SU-DHL-6 (cell line): ENCODE results near the gene EYA3.

ENCODE experiments used
- H2AFZ ChIP-seq: fragments of 200-600 bp; sonication (generic); 2 replicates; pipeline ENCODE4 v1.6.1; 2014; ENCODE audit warnings: low read depth, mild to moderate bottlenecking, moderate library complexity, mixed read lengths, antibody characterized with exemption, low read length; ENCODE audit not compliant: severe bottlenecking
- H3F3A ChIP-seq: fragments of 200-600 bp; shearing (Covaris generic); 2 replicates; pipeline ENCODE4 v1.6.0; 2016; ENCODE audit warnings: antibody characterized with exemption, mild to moderate bottlenecking; ENCODE audit not compliant: insufficient read depth
- H3K27ac ChIP-seq: fragments of 200-600 bp; sonication (generic); 2 replicates; pipeline ENCODE4 v1.5.1; 2016; ENCODE audit warnings: low read depth, mild to moderate bottlenecking, low read length, moderate library complexity, mixed read lengths
- H3K27me3 ChIP-seq: fragments of 200-600 bp; sonication (generic), shearing (Covaris generic); 2 replicates; pipeline ENCODE4 v1.6.0; 2014; ENCODE audit warnings: mild to moderate bottlenecking, low read length
- H3K36me3 ChIP-seq: fragments of 200-600 bp; sonication (generic); 2 replicates; pipeline ENCODE4 v1.6.1; 2014; ENCODE audit warnings: mild to moderate bottlenecking, low read length, mixed read lengths
- H3K4me2 ChIP-seq: fragments of 300-600, 200-600 bp; shearing (Covaris generic), sonication (generic); 2 replicates; pipeline ENCODE4 v1.6.0; 2014; ENCODE audit warnings: low read length, low read depth, mild to moderate bottlenecking; ENCODE audit not compliant: poor library complexity, severe bottlenecking
- H3K4me3 ChIP-seq: fragments of 200-600 bp; sonication (generic); 2 replicates; pipeline ENCODE4 v1.5.1; 2014; ENCODE audit warnings: antibody characterized with exemption, low read length, mild to moderate bottlenecking, mixed read lengths; ENCODE audit not compliant: insufficient read depth, poor library complexity, severe bottlenecking
- H3K79me2 ChIP-seq: fragments of 200-600 bp; sonication (generic); 2 replicates; pipeline ENCODE4 v1.6.1; 2014; ENCODE audit warnings: mild to moderate bottlenecking, low read length, moderate library complexity; ENCODE audit not compliant: insufficient read depth
- H3K9ac ChIP-seq: fragments of 200-600 bp; sonication (generic); 2 replicates; pipeline ENCODE4 v1.7.0; 2014; ENCODE audit warnings: mild to moderate bottlenecking, low read length
- H3K9me2 ChIP-seq: fragments of 200-600 bp; sonication (generic); replicated peaks from 2 replicates; pipeline ENCODE4 v1.6.1; 2014; ENCODE audit warnings: low read length; ENCODE audit not compliant: insufficient read depth
- H3K9me3 ChIP-seq: fragments of 200-600 bp; sonication (generic); 2 replicates; pipeline ENCODE4 v1.6.1; 2014; ENCODE audit warnings: low read length, mixed read lengths; ENCODE audit not compliant: insufficient read depth
- H4K20me1 ChIP-seq: fragments of 200-600 bp; sonication (generic); 2 replicates; pipeline ENCODE4 v1.6.1; 2014; ENCODE audit warnings: low read depth, mild to moderate bottlenecking, antibody characterized with exemption, low read length, moderate library complexity, mixed read lengths
- CTCF ChIP-seq: fragments of 200-600 bp; sonication (generic); IDR thresholded peaks from one replicate; pipeline ENCODE4 v1.5.1; 2017; ENCODE audit warnings: antibody characterized with exemption, mild to moderate bottlenecking, low read length, moderate library complexity; ENCODE audit not compliant: insufficient read depth, poor library complexity, severe bottlenecking
- EZH2phosphoT487 ChIP-seq: fragments of 200-600 bp; sonication (generic), shearing (Covaris generic); conservative IDR thresholded peaks from 2 replicates; pipeline ENCODE4 v1.6.1; 2018; ENCODE audit warnings: mild to moderate bottlenecking, antibody characterized with exemption, low read length, moderate library complexity, mixed read lengths

EYA3 gene

GRCh38 chr1:27957655-27958054, 130.8 kb downstream of the EYA3 start:
- H4K20me1 ChIP-seq: no peaks in the 10 kb centered on the region
- H3K27ac ChIP-seq: no peak overlapping the region
- no peak overlapping the region for H3K9ac ChIP-seq
- H3K27me3 ChIP-seq: no peaks in the 10 kb centered on the region
- H3K4me2 ChIP-seq: no peak overlapping the region
- H3K9me3 ChIP-seq: no peaks in the 10 kb centered on the region
- no peaks in the 10 kb centered on the region for H3K79me2 ChIP-seq
- H3K9me2 ChIP-seq: no peaks in the 10 kb centered on the region
- no peak overlapping the region for H2AFZ ChIP-seq
- TF ChIP-seq EZH2phosphoT487 (no peak), CTCF (no peak)
- H3K4me3 ChIP-seq: no peak overlapping the region
- no peaks in the 10 kb centered on the region for H3F3A ChIP-seq
- no peaks in the 10 kb centered on the region for H3K36me3 ChIP-seq

DNA sequence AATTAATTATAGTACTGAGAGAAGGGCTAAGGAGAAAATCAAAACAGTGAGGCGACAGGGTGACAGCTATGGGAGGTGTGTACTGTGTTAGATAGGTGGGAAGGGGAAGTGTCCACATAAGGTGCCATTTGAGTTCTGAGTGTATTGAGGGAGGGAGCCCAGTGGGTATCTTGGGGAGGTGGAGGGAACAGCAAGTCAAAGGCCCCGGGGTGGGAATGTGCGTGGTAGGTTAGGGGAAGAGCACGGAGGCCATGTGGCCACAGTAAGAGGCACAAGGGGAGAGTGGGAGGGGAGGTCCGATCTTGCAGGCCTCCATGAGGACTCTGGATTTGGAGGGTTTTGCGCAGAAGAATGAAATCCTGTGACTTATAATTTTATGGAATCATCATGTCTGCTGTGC, 131.6 kb downstream of the EYA3 start:
- H3K4me3 ChIP-seq: no peak overlapping the region
- no peaks in the 10 kb centered on the region for H3K9me2 ChIP-seq
- TF ChIP-seq CTCF: no peak
- no peak for TF ChIP-seq EZH2phosphoT487
- H3K9me3 ChIP-seq: no peaks in the 10 kb centered on the region
- no peak overlapping the region for H3K27ac ChIP-seq
- H3K9ac ChIP-seq: no peak overlapping the region
- no peak overlapping the region for H2AFZ ChIP-seq
- no peaks in the 10 kb centered on the region for H3F3A ChIP-seq
- H3K4me2 ChIP-seq: no peak overlapping the region
- no peaks in the 10 kb centered on the region for H4K20me1 ChIP-seq
- no peaks in the 10 kb centered on the region for H3K27me3 ChIP-seq
- no peaks in the 10 kb centered on the region for H3K36me3 ChIP-seq
- no peaks in the 10 kb centered on the region for H3K79me2 ChIP-seq

DNA sequence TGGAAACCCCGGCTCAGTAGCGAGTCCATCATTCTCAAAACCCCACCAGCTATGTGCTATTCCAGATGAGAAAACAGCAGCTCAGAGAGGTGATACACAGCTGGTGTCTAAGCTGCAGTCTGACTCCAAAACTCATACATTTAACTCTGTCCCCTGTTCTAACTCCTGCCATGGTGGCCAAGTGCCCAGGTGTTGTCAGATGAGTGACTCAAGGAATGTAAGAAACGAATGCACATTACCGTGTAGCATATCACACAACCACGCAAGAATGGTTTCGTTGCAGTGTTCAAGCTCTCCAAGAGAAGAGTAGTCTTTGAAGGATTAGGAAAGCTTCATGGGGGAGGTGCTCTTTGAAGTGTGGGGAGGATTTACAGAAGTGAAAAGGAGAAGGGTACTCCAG, 133.3 kb downstream of the EYA3 start:
- Histone ChIP-seq H3K9ac (no peak overlapping the region), H3K4me2 (no peak overlapping the region), H3K9me3 (no peaks in the 10 kb centered on the region), H3K27ac (no peak overlapping the region), H3K36me3 (no peaks in the 10 kb centered on the region), H4K20me1 (no peaks in the 10 kb centered on the region), H3F3A (no peaks in the 10 kb centered on the region), H3K4me3 (no peak overlapping the region), H2AFZ (no peak overlapping the region), H3K9me2 (no peaks in the 10 kb centered on the region), H3K27me3 (no peaks in the 10 kb centered on the region), H3K79me2 (no peaks in the 10 kb centered on the region)
- TF ChIP-seq EZH2phosphoT487: no peak
- TF ChIP-seq CTCF: no peak

DNA sequence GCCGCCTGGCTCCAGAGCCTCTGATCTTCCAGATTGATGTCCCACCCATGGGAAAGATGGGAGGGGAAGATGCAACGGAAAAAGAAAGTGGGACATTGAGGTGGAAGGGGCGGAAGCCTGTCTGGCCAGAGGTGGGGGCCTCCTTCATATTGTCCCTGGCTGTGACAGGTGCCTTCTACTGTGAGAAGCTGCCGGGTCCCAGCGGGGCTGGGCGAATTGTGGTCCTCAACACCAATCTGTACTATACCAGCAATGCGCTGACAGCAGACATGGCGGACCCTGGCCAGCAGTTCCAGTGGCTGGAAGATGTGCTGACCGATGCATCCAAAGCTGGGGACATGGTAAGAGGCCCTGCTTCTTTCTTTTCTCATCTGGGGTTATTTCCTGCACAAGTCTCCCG, 134.2 kb downstream of the EYA3 start:
- no peaks in the 10 kb centered on the region for H3K79me2 ChIP-seq
- H3K4me2 ChIP-seq: no peak overlapping the region
- H3K27me3 ChIP-seq: no peaks in the 10 kb centered on the region
- no peaks in the 10 kb centered on the region for H3K9me3 ChIP-seq
- no peaks in the 10 kb centered on the region for H3K9me2 ChIP-seq
- H3K27ac ChIP-seq: no peak overlapping the region
- H3K9ac ChIP-seq: no peak overlapping the region
- no peak overlapping the region for H3K4me3 ChIP-seq
- H2AFZ ChIP-seq: no peak overlapping the region
- no peaks in the 10 kb centered on the region for H4K20me1 ChIP-seq
- TF ChIP-seq CTCF (no peak), EZH2phosphoT487 (no peak)
- no peaks in the 10 kb centered on the region for H3F3A ChIP-seq
- no peaks in the 10 kb centered on the region for H3K36me3 ChIP-seq
